HG03280 (cell line): Measurements from ENCODE around the gene MAPK11.
A peak's percentile ranks its signal among the peaks of the same experiment; 100 is the strongest.

ENCODE experiments used
- ATAC-seq: cut with Tn5 transposase; IDR thresholded peaks from one replicate; pipeline ENCODE4 v1.9.1; 2021; ENCODE audit warnings: mild to moderate bottlenecking, moderate library complexity; ENCODE audit not compliant: unreplicated experiment

MAPK11 gene

DNA sequence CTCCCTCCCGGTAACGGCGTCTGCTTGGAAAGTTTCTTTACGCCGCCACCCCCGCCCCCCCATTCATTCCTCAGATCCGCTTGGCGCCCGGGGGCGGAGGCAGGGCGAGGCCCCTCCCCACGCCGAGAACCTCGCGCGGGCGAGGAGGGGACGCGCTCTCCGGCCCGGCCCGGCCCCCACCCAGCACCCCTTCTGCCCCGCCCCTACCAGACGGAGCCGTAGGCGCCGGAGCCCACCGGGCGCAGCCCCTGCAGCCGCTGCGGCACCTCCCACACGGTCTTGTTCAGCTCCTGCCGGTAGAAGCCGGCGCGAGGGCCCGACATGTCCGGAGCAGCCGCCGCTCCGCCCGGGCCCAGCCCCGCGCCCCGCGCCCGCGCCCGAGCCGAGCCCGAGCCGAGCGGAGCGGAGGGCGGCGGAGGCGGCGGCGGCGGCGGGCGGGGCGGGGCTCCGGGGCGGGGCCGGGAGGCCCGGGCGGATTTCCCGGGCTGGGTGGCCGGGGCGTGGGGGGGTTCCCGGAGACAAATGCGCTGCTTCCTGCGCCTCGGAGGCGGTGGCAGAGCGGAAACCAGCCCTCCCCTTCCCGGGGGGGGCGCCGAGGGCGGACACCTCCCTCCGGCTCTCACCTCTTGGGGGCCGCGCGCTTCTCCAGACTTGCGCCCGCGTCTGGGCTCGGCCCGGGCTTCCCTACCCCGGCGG lies at the start of gene MAPK11:
TSS of gene MAPK11 (minus strand) at position 411 of the 696 bp plus-strand sequence. CDS start at position 323, 88 bp downstream.
- no peak for ATAC-seq

DNA sequence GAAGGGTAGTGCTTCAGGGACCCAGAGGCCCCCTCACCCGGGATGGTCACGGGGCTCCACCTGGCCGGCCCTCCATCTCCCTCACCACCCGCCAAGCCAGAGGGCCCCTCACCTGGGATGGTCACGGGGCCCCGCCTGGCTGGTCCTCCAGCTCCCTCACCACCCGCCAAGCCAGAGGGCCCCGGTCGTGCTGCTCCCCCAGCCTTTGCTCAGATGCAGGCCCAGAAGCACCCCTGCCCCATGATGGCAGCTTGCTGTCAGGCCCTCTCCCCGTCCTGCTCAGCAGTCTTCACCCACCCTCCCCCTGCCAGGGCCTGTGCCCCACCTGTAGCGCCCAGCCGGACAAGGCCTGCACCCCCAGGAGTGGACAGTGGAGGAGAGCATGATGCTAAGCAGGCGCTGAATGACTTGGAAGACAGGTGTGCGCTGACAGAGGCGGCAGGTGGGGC lies 49.3 kb upstream of the MAPK11 start:
- ATAC-seq = no peak

DNA sequence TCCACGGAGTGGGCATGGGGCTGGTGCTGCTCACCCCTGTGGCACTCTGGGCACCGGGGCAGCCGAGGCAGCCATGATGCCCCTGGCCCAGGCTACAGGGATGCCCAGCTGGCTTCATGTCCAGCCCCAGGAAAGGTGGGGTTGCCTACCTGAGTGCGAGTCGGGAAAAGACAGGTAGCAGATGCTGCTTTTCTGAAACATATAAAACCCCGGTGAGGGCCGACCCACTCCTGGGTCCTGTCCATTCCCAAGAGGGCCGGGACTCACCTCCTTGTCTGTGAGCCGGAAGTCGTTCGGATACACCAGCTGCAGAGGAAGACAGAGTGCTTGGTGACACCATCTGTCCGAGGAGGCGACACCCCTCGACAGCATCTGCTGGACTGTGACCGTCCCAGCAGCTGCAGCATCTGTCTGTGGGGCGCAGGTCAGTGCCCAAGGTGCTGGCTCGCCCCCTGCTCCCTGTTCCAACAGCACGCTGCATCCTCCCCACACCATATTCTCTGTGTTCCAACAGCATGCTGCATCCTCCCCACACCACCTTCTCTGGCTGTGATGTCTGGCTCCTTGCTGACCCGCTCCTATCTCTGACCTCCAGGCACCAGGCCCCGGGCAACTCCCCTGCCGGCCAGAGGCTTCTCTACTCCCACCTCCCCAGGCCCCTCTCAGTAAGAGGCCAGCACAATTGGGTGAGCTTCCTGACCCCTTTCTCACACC lies 48.7 kb upstream of the MAPK11 start:
- ATAC-seq = no peak

DNA sequence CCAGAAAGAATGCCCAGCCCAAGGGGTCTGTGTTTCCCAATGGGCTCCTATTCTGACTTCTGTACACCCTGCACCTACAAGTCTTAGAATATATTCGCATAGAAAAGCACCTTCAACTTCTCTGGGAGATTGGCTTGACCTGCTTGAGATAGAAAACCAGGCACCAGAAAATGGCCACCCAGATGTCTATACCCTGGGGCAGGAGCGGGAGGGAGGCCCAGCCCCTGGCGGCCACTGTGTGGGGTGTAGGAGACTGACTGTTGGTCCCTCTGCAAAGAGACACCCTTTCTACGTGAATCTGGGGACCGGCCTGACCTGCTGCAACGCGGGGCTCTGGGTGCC lies 48.1 kb upstream of the MAPK11 start:
- no peak for ATAC-seq

DNA sequence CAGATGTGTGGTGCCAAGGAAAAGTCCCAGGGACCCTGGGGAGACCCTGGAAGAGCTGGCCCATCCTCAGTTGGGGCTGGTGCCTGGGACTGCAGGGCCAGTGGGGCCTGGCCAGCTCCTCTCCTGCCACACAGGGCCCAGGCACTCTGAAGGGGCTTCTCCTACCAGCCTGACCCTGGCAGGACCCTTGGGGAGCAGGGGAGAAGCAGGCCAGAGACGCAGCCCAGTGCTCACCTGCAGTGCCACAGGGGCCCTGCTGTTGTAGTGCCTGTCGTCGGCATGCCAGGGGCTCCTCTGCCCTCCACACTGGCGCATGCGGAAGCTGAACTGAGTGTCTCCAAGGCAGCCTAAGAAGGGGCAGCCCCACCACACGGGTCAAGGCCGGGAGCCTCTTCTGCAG lies 47.5 kb upstream of the MAPK11 start:
- ATAC-seq = no peak

DNA sequence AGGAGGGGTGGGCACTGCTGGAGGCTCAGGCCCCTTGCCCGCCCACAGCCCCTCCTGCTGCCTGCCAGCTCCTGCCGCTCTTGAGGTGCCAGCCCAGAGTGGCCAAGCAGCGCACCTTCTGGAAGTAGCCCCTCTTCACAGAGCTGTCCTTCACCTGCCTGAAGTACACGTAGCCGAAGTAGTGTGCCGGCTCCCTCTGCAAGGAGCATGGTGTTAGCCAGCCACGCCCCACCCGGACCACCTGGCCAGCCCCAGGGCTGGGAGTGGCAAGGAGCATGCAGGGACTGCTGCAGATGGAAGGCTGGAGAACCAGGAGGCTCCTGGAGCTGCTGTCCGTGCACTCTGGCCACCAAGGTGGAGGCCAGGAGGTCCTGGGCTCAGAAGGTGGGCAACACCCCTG lies 47.0 kb upstream of the MAPK11 start:
- no peak for ATAC-seq

DNA sequence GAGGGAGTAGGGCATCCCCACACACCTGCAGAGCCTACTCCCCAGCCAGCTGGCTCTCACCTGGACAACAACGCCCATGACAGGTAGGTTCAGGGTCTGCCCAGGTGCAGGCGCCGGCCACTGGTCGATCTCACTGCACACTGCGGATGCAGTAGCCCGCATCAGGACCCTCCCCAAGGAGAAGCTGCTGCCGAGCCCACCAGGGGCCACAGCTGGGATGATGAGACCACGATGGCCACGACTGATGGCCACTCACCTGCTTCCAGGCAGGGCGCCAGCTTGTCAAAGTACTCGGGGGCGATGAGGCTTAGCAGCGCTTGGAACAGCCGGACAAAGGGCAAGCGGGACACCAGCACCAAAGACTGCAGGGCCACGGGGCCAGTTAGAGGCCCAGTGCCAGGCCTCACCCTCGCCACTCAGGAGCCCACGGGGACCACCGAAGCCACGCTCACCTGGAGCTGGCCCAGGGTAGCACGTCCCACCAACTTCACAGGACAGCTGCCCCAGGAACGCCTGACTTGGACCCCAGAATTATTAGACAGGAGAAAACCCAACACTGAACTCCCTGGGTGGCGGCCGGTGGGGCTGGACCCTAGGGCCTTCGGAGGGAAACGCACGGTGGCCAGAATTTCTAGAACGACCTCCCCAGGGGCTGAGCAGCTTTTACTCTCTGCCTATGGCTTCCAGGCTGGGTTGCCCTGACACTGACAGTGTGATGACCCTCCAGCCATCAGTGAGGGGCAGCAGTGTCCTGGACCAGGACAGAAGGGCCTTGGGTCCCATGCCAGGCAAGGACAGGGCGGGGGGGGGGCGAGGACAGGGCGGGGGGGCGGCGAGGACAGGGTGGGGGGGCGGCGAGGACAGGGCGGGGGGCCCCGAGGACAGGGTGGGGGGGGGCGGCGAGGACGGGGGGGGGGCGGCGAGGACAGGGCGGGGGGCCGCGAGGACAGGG lies 46.2 kb upstream of the MAPK11 start:
- ATAC-seq = no peak

DNA sequence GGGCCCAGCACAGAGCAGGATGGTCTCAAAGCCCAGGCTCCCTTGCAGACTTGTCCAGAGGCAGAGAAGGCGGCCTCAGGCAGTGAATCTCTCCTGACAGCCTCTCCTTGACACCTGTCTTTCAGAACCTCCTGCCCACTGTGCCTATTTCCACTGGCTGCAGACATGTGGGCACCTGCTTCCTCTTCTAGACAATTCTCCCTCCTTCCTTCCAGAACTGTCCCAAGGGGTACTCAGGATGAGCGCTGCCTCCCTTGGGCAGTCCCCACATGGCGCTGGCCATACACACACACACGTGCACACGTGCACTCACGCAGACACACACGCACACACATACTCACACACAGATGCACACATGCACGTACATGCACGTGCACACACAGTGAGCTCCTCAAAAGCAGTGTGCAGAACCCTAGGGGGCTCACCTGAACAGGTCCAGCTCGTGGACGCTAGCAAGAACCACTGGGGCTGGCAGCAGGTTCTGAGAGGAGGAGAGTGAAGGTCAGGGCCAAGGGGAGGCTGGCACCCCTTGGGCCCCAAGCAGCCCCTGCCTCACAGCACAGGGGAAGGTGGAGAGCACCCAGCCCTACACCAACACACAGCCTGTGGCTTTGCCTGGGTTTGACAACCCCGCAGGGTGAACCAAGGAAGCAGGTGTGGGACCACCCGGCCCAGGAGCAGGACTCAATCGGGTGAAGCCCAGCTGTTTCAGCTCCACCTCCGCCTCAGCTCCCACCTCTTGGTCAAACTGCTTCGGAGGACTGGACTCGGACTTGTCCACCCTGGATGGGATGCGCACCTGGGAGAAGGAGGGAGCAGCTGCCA lies 45.3 kb upstream of the MAPK11 start:
- ATAC-seq = no peak

DNA sequence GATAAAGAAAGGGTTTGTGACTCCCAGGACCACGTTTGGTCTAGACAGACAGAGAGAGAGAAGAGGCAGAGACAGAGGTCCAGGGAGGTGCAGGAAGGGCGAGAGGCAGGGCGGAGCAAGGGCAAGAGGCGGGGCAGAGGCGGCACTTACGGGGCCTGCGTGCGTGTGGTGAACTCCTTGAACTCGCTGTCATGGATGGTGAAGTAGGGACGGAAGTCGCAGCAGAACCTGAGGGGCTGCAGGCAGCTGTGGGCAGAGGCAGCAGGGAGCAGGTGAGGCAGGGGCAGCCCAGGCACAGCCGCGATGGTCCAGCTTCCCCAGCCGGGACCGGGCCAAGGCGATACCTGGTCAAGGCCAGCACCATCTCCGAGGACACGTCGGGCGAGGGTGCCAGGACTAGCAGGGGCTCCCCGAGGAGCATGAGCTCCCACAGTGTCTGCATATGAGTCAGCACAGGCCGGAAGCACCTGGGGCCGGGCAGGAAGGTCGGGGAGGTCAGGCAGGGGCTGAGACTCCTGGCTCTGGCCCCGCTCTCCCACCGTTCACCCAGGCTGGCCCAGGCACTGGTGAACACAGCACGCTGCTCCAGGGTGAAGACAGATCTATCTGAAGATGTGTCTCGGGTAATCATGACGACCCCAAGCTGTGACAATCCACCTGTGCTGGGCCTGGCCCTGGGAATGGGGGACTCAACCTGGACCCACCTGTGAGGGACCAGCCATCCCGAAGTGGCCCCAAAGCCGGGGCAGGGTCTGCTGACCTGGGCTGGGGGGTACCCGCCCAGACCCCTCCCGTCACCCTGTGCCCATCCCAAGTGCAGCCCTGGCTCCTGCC lies 44.5 kb upstream of the MAPK11 start:
- ATAC-seq = peak; percentile 71

DNA sequence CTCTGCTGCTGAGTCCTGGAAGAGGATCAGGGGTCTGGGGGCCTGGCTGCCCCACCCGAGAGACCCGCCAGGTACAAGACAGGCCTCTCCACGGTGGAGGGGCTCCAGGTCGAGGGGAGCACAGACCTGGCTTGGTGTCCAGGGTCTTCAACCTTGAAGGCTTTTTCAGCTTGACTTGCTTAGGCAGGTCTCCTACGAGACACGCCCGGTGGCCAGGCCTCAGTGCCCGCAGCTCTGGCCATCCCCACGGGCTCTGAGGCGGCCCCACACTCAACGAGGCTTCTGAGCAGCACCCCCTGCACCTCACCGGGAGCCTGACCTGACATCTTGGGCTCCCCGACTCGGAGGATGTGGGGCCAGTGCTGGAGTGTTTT lies 43.9 kb upstream of the MAPK11 start:
- ATAC-seq = no peak

DNA sequence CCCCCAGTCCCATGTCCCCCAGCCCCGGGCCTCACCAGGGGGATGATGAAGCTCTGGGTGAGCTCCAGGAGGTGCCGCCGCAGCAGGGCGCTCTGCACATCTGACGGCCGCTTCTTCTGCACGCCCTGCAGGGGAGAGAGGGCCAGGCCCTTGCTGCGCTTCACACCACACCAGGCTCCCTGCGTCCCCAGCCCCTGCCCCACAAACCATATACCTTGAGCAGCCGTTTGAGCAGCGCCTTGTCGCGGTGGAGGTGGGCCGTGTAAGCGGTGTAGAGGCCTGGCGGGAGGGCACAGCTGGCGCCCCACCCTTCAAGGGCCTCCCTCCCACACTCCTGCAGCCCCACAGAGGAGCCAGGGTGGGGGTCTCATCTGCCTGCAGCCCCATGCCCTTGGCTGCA lies 43.4 kb upstream of the MAPK11 start:
- no peak for ATAC-seq

DNA sequence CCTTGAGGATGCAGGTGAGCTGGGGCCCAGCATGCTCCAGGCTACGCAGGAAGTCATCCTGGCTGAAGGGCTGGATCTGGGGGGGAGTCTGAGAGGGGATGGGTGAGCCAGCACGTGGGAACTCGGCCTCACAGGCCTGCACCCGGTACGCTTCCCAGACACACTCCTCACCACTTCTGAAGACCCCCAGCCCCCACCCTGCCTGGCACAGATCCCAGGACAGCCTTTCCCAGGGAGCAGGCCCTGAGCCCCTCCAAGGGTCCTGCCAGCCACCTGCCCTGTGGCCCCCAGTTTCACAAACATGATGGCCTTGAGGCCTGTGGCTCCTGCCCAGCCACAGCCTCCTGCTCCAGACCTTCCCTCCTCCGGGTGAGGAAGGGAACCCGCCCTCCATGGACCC lies 42.8 kb upstream of the MAPK11 start:
- ATAC-seq = no peak

DNA sequence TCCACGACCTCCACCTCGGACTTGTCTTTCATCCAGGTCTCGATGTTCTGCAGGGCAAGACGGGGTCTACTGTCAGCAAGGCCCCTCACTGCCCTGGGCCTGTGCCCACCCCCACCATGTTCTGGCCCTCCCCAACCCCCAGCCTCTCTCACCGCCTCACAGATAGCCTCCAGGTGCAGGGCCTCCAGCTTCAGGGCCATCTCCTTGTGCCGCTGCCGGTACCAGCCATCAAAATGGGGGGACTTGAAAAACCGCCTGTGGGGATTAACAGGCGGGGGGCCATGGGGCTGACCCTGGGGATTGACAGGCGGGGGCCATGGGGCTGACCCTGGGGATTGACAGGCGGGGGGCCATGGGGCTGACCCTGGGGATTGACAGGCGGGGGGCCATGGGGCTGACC lies 42.2 kb upstream of the MAPK11 start:
- no peak for ATAC-seq

DNA sequence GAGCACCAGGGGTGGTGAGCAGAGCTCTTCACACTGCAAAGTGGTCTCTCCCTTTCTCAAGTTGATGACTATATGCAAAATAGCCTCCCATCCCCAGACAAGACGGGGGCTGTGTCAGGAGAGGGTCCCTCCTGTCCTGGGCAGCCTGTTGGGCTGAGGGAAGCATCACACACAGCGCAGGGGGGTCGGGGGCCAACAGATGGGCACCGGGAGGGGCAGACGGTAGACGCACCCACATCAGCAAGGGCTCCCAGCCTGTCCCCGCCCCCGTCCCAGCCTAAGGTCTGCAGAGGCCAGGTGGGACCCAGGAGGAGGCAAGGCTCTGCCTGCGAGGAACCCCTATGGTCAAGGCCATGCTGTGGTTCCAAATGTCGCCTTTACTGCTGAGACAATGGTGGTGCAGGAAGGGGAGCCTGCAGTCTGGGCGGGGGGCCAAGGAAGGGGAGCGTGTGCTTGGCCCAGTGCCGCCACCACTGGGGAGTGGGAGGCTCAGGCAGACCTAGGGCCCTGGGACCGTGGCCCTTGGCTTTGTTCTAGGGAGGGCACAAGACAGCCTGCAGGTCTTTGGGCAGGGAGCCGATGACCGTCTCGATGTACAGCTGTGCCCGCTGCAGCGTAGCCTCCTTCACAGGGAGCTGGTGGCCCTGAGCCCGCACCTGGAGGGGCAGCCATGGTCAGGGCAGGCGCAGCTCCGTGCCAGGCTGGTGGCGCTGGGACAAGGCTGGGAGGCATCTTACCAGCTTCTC lies 41.6 kb upstream of the MAPK11 start:
- no peak for ATAC-seq

DNA sequence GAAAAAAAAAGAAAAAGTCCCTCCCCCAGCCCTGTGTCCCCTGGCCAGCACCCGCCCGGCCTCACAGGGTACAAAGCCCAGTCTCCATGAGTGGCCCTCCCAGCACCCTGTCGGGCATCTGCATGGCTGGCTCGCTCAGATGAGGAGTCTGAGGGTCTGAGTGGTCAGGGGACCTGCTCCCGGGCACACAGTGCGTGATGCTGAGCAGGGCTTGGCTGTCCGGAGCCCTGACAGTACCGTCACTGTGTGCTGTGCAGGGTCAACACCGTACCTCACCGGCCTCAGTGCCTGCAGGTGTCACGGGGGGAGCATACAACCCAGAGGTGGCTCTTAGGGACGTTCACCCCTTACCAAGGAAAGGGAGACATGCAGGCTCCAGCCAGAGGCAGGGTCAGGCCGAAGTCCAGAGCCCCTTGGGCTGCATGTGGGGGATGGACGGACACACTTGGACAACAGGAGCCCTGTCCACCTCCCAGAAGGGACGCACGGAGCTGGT lies 40.8 kb upstream of the MAPK11 start:
- ATAC-seq = no peak

DNA sequence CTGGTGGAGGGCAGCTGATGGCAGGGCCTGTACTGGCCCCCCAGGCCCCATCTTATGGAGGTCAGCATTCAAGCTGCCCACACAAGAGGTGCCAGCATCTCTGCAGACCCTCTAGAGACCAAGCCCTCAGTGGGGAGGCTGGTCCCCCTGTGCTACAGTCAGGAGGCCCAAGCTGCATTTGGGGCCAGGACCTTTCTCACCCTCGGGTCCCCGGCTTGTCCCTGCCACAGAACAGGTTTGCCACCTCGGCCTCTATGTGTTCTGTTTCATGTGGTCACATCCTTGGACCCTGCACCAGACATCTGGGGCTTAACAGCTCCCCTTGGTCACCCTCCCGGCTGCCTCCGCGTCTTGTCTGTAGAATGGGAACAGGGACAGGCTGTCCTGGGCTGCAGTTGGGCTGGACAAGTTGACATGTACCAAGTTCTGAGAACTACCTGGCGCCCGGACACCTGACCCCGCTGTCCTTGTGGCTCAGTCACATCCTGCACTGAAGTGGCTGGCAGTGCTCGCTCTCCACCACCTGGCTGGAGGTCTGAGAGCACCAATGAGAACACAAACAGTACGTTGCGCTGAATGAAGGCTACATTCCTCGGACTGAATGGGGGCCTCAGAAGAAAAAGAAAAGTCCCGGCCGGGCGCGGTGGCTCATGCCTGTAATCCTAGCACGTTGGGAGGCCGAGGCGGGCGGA lies 40.0 kb upstream of the MAPK11 start:
- no peak for ATAC-seq

DNA sequence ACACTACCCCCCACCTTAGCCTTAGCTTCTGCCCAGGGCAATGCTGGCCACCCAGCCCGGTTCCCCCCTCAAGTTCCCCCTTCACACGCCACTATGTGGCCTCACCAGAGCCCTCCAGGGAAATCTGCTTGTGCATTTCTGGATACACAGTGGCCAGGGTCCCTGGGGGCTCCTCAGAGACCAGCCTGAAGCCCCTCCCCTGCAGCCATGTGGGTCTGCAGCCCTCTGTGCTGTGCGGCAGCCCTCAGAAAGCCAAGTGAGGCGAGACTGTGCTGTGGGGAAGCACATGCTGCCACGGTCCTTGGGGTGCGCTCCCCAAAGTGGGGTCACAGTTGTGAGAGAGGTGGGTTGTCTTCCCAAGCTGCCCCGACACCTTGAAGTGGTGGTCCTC lies 39.4 kb upstream of the MAPK11 start:
- ATAC-seq = no peak

DNA sequence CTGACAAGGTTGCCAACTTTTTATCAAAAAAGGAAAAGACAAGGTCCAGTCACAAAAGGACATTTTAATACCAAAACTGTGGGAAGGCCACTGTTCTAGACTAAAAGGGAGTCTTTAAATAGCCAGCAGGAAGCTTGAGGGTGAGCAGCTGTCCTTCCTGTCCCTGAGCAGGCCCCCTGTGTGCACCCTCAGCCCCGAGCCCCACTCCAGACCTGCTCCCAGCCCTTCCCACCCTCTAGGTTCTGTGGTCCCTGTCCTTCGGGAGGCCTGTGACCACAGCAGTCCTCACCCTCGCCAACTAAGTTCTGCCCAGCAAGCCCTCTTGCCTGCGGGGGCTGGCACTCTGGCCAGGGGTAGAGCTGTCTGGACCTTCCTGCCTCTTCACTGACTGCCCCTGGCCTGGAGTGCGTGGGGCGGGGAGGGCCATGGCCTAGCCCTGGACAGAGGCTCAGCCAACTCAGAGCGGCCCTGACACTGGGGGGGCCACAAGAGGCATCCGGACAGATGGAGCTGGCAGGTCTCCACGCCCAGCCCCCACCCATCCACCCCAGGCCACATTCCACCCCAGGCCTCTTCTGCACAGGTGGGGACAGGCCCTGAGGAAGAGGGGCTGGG lies 38.9 kb upstream of the MAPK11 start:
- ATAC-seq = no peak
